ENCODE measurements around the gene FADS3.

DNA sequence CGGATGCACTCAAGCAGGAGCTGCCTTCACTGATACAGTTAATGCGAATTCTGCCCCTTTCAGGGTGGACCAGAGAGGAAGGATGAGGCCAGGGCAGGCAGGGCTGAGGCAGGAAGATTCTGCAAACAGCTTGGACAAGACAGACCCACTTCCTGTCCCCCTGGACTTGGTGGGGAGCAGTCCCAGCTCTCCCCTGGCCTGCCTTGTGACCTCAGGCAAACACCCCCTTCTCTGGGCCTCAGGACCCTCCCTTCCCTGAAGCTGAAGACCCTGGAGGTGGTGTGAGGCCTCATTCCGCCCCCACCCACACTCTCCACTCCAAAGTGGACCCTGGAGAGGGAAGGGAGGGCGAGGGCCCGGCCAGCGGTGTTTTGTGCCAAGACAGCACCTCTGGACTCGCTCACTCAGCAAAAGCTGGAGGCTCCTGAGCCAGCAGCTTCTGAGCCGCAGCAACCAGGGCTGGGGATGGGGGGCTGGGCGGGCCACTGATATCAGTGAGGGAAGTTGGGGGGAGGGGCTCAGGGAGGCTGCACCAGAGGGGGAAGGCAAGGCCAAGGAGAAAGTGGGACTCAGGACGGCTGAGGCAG, 17.5 kb upstream of the FADS3 start:
- TF ChIP-seq POLR2A (IDR thresholded peaks at IDR 0.05) (no peak), POLR2AphosphoS5 (IDR thresholded peaks at IDR 0.05) (no peak), EP300 (IDR thresholded peaks at IDR 0.05) (no peak)
- TF ChIP-seq, protein P1, sequence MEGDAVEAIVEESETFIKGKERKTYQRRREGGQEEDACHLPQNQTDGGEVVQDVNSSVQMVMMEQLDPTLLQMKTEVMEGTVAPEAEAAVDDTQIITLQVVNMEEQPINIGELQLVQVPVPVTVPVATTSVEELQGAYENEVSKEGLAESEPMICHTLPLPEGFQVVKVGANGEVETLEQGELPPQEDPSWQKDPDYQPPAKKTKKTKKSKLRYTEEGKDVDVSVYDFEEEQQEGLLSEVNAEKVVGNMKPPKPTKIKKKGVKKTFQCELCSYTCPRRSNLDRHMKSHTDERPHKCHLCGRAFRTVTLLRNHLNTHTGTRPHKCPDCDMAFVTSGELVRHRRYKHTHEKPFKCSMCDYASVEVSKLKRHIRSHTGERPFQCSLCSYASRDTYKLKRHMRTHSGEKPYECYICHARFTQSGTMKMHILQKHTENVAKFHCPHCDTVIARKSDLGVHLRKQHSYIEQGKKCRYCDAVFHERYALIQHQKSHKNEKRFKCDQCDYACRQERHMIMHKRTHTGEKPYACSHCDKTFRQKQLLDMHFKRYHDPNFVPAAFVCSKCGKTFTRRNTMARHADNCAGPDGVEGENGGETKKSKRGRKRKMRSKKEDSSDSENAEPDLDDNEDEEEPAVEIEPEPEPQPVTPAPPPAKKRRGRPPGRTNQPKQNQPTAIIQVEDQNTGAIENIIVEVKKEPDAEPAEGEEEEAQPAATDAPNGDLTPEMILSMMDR (IDR thresholded peaks at IDR 0.05) = no peak
